GM18873 (cell line): ENCODE results near the gene KCTD2.
"Not testable (repeated sequence)": the region's sequence is repeated elsewhere in the genome, so short reads cannot be mapped to it uniquely, and the experiment has no call there.

Source experiments
- ATAC-seq: cut with Tn5 transposase; IDR thresholded peaks from one replicate; pipeline ENCODE4 v1.9.1; 2021; ENCODE audit warnings: mild to moderate bottlenecking, moderate library complexity, moderate number of reproducible peaks; ENCODE audit not compliant: unreplicated experiment, low FRiP score

Gene KCTD2

GRCh38 chr17:75048249-75048878 lies 1.3 kb downstream of the KCTD2 start:
- no peak for ATAC-seq

GRCh38 chr17:75049057-75049456 lies 2.0 kb downstream of the KCTD2 start:
- ATAC-seq: no peak

GRCh38 chr17:75049706-75050105 lies 2.7 kb downstream of the KCTD2 start:
- no peak for ATAC-seq

- ATAC-seq: no peak
These were observed 4.9 kb downstream of the KCTD2 start for GRCh38 chr17:75051941-75052340.

- ATAC-seq: no peak
These were observed 12.6 kb downstream of the KCTD2 start for GRCh38 chr17:75059369-75060345.

GRCh38 chr17:75060434-75061054 lies 13.5 kb downstream of the KCTD2 start:
- no peak for ATAC-seq

GRCh38 chr17:75061055-75061438 lies 14.0 kb downstream of the KCTD2 start:
- ATAC-seq: no peak

- ATAC-seq: no peak
These were observed 14.6 kb downstream of the KCTD2 start for GRCh38 chr17:75061618-75062017.

- ATAC-seq: no peak
These were observed 16.2 kb downstream of the KCTD2 start for GRCh38 chr17:75063201-75063600.

- ATAC-seq: no peak
These were observed 16.6 kb downstream of the KCTD2 start for GRCh38 chr17:75063626-75064025.

GRCh38 chr17:75064040-75064439 lies 17.0 kb downstream of the KCTD2 start:
- ATAC-seq: no peak

- no peak for ATAC-seq
These were observed 17.4 kb downstream of the KCTD2 start for GRCh38 chr17:75064460-75064859.

- no peak for ATAC-seq
These were observed 18.0 kb downstream of the KCTD2 start for GRCh38 chr17:75064867-75065561.

GRCh38 chr17:75065562-75066151 lies 18.6 kb downstream of the KCTD2 start:
- ATAC-seq: no peak

GRCh38 chr17:75067856-75068255 lies 20.8 kb downstream of the KCTD2 start:
- ATAC-seq: no peak

GRCh38 chr17:75068750-75069149 lies 21.7 kb downstream of the KCTD2 start:
- ATAC-seq: no peak

- ATAC-seq: no peak
These were observed 22.8 kb downstream of the KCTD2 start for GRCh38 chr17:75069783-75070182.

GRCh38 chr17:75071478-75072271 lies 24.6 kb downstream of the KCTD2 start:
- ATAC-seq: not testable (repeated sequence)

- ATAC-seq: not testable (repeated sequence)
These were observed 25.9 kb downstream of the KCTD2 start for GRCh38 chr17:75072909-75073308.
